ENCODE measurements around the gene KRT74.

Gene KRT74

GRCh38 chr12:52573743-52574142 is at the start of gene KRT74:
Gene KRT74 (minus strand): TSS chr12:52573843. CDS start chr12:52573777, 66 bp downstream.
- DNase-seq (ENCODE audit: low read depth, low spot score) = no peak

- no peak for DNase-seq (ENCODE audit: low read depth, low spot score)
Observed at GRCh38 chr12:52622349-52622748, 48.7 kb upstream of the KRT74 start.

- DNase-seq (ENCODE audit: low read depth, low spot score) = no peak
Observed at GRCh38 chr12:52618866-52619265, 45.2 kb upstream of the KRT74 start.

- DNase-seq (ENCODE audit: low read depth, low spot score) = no peak
Observed at GRCh38 chr12:52618216-52618615, 44.6 kb upstream of the KRT74 start, which contains the start of gene KRT73. Gene KRT73 (minus strand): TSS chr12:52618559. CDS start chr12:52618524, 35 bp downstream.

GRCh38 chr12:52617403-52617785 is 43.8 kb upstream of the KRT74 start:
- no peak for DNase-seq (ENCODE audit: low read depth, low spot score)

GRCh38 chr12:52616680-52617402 is 43.2 kb upstream of the KRT74 start:
- DNase-seq (ENCODE audit: low read depth, low spot score) = no peak

- no peak for DNase-seq (ENCODE audit: low read depth, low spot score)
Observed at GRCh38 chr12:52615912-52616311, 42.3 kb upstream of the KRT74 start.

- DNase-seq (ENCODE audit: low read depth, low spot score) = no peak
Observed at GRCh38 chr12:52615208-52615868, 41.7 kb upstream of the KRT74 start.

GRCh38 chr12:52614381-52615207 is 41.0 kb upstream of the KRT74 start:
- DNase-seq (ENCODE audit: low read depth, low spot score) = no peak

GRCh38 chr12:52613384-52614030 is 39.9 kb upstream of the KRT74 start:
- DNase-seq (ENCODE audit: low read depth, low spot score) = no peak

GRCh38 chr12:52612431-52613383 is 39.1 kb upstream of the KRT74 start:
- no peak for DNase-seq (ENCODE audit: low read depth, low spot score)

GRCh38 chr12:52611080-52611468 is 37.4 kb upstream of the KRT74 start:
- no peak for DNase-seq (ENCODE audit: low read depth, low spot score)

- no peak for DNase-seq (ENCODE audit: low read depth, low spot score)
Observed at GRCh38 chr12:52608826-52609630, 35.4 kb upstream of the KRT74 start.

GRCh38 chr12:52608161-52608560 is 34.5 kb upstream of the KRT74 start:
- no peak for DNase-seq (ENCODE audit: low read depth, low spot score)

- DNase-seq (ENCODE audit: low read depth, low spot score) = no peak
Observed at GRCh38 chr12:52607314-52607713, 33.7 kb upstream of the KRT74 start.

- no peak for DNase-seq (ENCODE audit: low read depth, low spot score)
Observed at GRCh38 chr12:52606581-52607218, 33.1 kb upstream of the KRT74 start.

GRCh38 chr12:52606096-52606495 is 32.5 kb upstream of the KRT74 start:
- DNase-seq (ENCODE audit: low read depth, low spot score) = no peak

- no peak for DNase-seq (ENCODE audit: low read depth, low spot score)
Observed at GRCh38 chr12:52605542-52605941, 31.9 kb upstream of the KRT74 start.

GRCh38 chr12:52604859-52605258 is 31.2 kb upstream of the KRT74 start:
- no peak for DNase-seq (ENCODE audit: low read depth, low spot score)
